ENCODE data around the gene SPX. TPM values are rescaled to one million over a fixed set of nuclear protein-coding genes. Genes with fewer than 3 reads are reported as not detected.

The SPX gene
- total RNA-seq, 1 donor from 2014 or later, result not detected

DNA sequence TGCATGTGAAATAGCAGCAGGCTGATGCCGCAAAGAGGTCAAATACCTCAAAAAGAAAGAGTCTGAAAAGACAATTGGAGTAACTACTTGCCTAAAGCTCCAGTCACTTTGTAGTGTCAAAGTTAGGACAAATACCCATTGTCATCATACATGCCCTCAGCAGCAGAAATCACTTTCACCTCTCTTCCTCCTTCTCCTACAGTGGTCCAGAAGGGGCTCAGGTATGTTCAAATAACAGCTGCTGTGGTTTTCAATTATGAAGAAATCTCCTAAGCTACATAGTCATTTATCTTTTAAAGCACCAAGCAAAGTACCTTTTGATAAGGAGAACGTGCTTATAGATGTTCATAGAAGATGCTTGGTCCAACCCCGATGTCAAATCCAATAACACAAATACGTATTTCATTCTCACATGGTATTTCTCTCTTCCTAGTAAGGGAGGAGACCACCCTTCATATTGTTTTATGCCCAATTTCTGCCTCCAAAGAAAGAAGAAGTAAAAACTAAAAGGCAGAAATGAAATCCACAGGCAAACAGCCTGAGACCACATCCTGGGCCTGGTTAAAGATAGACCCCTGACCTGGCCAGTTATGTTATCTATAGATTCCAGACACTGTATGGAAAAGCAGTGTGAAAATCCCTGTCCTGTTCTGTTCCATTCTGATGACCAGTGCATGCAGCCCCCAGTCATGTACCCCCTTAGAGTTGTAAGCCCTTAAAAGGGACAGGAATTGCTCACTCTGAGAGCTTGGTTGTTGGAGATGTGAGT, 54.8 kb downstream of the SPX start:
- intact Hi-C loops (cut with DNase I), result no loop called here
- no peak for TF ChIP-seq CTCF (IDR thresholded peaks at IDR 0.05)
- Histone ChIP-seq H3K36me3 (no peaks in the 10 kb centered on the region), H3K27me3 (no peaks in the 10 kb centered on the region), H3K27ac (no peak overlapping the region), H3K4me3 (no peak overlapping the region), H3K4me1 (no peaks in the 10 kb centered on the region), H3K9me3 (no peaks in the 10 kb centered on the region)
- DNase-seq (ENCODE audit: low spot score in 2 of 2), result no peak

Other genes starting within 250 kb of the SPX start
- not detected for gene SLCO1A2, start 191.4 kb upstream of the SPX start, total RNA-seq
- not detected for gene IAPP, start 153.4 kb upstream of the SPX start, total RNA-seq
- gene PYROXD1, start 88.6 kb upstream of the SPX start, total RNA-seq, result 8.7 TPM
- 8.7 TPM for gene RECQL, start 24.7 kb upstream of the SPX start, total RNA-seq
- gene GOLT1B, start 24.5 kb upstream of the SPX start, total RNA-seq, result 9.2 TPM
- gene GYS2, start 78.6 kb downstream of the SPX start, total RNA-seq, result not detected
- gene LDHB, start 131.5 kb downstream of the SPX start, total RNA-seq, result 125 TPM
- 27.8 TPM for gene KCNJ8, start 248.4 kb downstream of the SPX start, total RNA-seq